Mucosa of descending colon (tissue), 3 donors: ENCODE data around the gene SH3GL2. TPM values are rescaled to one million over a fixed set of nuclear protein-coding genes. Genes with fewer than 3 reads are reported as not detected.

Experiments
- ATAC-seq: fragments of 200-7000 bp; cut with Tn5 transposase; one replicate; pipeline ENCODE4 v1.9.1; 2020; ENCODE audit warnings: mild to moderate bottlenecking, moderate library complexity
- DNase-seq, 3 donors: peaks; one replicate each; pipeline ENCODE4 v3.0.0-alpha.2; 2020
- H3K36me3 ChIP-seq: fragments of 200-600 bp; one replicate; pipeline ENCODE4 v1.8.0; 2021; ENCODE audit warnings: low read depth, mild to moderate bottlenecking
- H3K4me1 ChIP-seq: fragments of 200-600 bp; one replicate; pipeline ENCODE4 v1.8.0; 2021; ENCODE audit warnings: low read depth, mild to moderate bottlenecking
- H3K4me3 ChIP-seq: fragments of 200-600 bp; one replicate; pipeline ENCODE4 v1.8.0; 2021; ENCODE audit warnings: mild to moderate bottlenecking
- H3K9me3 ChIP-seq: fragments of 200-600 bp; one replicate; pipeline ENCODE4 v1.8.0; 2021; ENCODE audit warnings: mild to moderate bottlenecking
- CTCF ChIP-seq: fragments of 200-600 bp; IDR thresholded peaks from one replicate; pipeline ENCODE4 v1.8.0; 2022; ENCODE audit warnings: antibody characterized with exemption, mild to moderate bottlenecking
- intact Hi-C, 2 donors: fragments of 100-400 bp; cut with DNase I in 1 of 2; cut with micrococcal nuclease in 1 of 2; formaldehyde crosslinking; loops; one replicate each; pipeline versions ENCODE4 v1.11.0 to v1.11.1; 2022; cut with DNase I, micrococcal nuclease
- total RNA-seq, 3 donors: library from RNA; stranded (reverse); fragmentation: NEBNext Ultra II Directional in 2 of 3; extraction: Animal tissue kit (Norgen Biotek cat#: 25700) in 2 of 3; gene quantifications; one replicate each; pipeline versions ENCODE4 v1.2.1 to v1.2.4, GENCODE V29; 2021 to 2023
- donor health status: DM: no; HTN: no; CAD: no; lungs with moderate emphysema.
- donor health status: DM: no; HTN: no; CAD: no.
- donor health status: DM: no; HTN: yes; CAD: no.

Gene SH3GL2
- total RNA-seq, 3 donors from 2014 or later, result 0.38 to 0.73 (median 0.63) TPM

DNA sequence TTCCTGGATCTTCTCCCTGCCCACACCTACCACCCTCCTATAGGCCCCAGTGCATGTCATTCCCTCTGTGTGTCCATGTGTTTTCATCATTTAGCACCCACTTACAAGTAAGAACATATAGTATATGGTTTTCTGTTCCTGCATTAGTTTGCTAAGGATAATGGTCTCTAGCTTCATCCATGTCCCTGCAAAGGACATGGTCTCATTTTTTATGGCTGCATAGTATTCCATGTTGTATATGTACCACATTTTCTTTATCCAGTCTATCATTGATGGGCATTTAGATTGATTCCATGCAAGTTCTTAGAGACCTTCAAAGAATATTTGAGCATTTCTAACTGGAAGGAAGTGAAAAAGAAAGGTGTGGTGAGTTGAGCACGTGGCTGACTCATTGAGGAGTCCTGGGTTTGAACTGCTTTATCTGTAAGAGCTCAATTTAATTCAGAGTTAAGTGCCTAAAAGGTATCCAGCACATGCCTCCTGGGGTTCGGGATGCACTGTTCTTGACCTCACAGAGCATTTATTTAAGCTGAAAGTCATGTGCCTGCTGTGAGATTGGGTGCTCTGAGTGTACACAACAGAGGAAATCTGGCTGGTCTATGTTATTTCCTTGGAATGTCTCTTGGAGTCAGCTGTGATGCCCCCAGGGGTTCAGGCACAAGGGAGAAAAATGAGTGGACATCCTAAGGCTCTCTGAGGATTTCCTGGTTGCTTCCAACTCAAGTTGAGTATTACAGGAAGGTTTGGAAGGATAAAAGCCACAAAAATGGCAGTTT, 56.4 kb downstream of the SH3GL2 start:
- DNase-seq, result no peak
- Histone ChIP-seq H3K36me3 (no peaks in the 10 kb centered on the region), H3K4me1 (peaks cover 3% of the 10 kb centered on the region), H3K4me3 (no peak overlapping the region), H3K9me3 (no peaks in the 10 kb centered on the region)
- no peak for ATAC-seq
- no peak for TF ChIP-seq CTCF
- intact Hi-C loops, result no loop called here

DNA sequence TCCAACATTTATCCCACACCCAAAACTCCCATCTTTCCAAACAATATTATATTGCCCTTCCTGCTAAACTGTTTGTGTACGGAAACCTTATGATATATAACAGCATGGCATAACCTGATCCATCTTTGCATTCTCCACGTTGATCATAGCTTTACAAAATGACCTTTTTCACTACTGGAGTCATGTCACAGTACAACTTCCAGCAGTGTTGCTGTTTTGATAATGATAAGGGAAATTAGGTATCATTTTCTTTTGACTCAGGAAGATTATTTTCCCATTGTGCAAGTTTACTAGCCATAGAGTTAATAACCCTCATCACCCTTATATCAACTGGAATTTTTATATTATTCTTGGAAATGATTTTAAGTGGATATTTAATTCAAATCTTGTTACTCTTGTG, 57.5 kb downstream of the SH3GL2 start:
- intact Hi-C loops, result no loop called here
- ATAC-seq, result no peak
- TF ChIP-seq CTCF, result no peak

DNA sequence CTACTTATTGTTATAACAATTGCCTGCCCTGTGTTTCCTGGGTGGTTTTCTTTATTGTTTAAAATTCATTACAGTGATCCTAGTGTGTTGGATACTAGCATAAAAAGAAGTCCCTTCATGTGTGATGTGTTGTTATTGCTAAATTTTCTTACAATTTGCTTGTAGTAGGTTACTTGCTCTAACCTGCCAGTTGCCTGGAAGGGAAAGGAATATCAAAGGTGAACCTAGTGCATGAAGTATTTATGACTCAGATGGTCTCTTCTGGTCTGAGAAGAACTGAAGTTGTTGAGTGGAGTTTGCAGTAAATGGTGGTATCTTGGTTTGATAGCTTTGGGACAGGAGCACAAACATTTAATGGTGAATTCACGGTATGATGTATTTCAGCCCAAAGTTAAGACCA, 58.0 kb downstream of the SH3GL2 start:
- no peak for DNase-seq
- H3K4me1 ChIP-seq, result peaks cover 3% of the 10 kb centered on the region
- no peaks in the 10 kb centered on the region for H3K9me3 ChIP-seq
- H3K36me3 ChIP-seq, result no peaks in the 10 kb centered on the region
- ATAC-seq, result no peak
- intact Hi-C loops, result no loop called here
- no peak overlapping the region for H3K4me3 ChIP-seq
- TF ChIP-seq CTCF, result no peak

More for the DNA sequence above, 57.5 kb downstream of the SH3GL2 start:
- no peak overlapping the region for H3K4me3 ChIP-seq
- no peak for DNase-seq
- no peaks in the 10 kb centered on the region for H3K36me3 ChIP-seq
- H3K4me1 ChIP-seq, result peaks cover 3% of the 10 kb centered on the region
- H3K9me3 ChIP-seq, result no peaks in the 10 kb centered on the region

DNA sequence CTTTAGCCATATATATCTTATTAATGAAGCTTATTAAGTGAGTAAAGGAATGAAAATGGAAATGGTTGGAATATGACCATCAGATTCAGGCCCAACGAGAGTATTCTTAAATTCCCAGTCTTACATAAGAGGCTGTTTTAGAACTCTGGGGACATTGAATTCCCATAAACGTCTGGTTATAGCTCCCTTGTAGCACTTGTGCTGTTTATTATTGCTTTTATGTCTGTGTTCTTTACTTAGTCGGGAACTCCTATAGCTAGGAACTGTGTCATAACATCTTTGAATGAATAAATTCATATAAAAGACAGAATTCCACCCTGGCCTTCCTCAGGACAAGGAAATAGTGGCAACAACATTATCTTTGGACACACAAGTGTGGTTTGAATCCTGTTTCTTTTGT, 58.4 kb downstream of the SH3GL2 start:
- Histone ChIP-seq H3K36me3 (no peaks in the 10 kb centered on the region), H3K4me1 (peaks cover 3% of the 10 kb centered on the region), H3K4me3 (no peak overlapping the region), H3K9me3 (no peaks in the 10 kb centered on the region)
- TF ChIP-seq CTCF, result no peak
- ATAC-seq, result peak; percentile 70
- DNase-seq, result no peak
- intact Hi-C loops, result no loop called here

DNA sequence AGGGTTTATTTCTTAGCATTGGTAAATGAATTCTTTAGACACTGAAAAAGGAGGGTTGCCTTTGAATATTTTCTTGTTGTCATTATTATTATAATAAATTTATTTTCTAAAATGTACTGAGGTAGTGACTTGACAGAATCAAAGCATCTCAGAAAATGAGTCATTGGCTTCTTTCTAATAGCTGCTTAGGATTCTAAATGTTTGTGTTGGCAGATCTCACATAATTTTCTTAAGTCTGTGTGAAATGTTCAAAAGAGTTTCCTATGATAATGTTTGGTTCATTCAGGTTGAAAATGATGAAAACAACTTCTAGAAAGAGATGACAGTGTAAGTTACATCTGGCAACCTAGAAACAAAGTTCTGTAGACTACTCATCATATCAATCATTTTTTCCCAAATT, 69.7 kb downstream of the SH3GL2 start:
- H3K4me1 ChIP-seq, result no peaks in the 10 kb centered on the region
- DNase-seq (no peak), ATAC-seq (no peak)
- no peak overlapping the region for H3K4me3 ChIP-seq
- intact Hi-C loops, result no loop called here
- no peaks in the 10 kb centered on the region for H3K9me3 ChIP-seq
- no peak for TF ChIP-seq CTCF
- no peaks in the 10 kb centered on the region for H3K36me3 ChIP-seq

DNA sequence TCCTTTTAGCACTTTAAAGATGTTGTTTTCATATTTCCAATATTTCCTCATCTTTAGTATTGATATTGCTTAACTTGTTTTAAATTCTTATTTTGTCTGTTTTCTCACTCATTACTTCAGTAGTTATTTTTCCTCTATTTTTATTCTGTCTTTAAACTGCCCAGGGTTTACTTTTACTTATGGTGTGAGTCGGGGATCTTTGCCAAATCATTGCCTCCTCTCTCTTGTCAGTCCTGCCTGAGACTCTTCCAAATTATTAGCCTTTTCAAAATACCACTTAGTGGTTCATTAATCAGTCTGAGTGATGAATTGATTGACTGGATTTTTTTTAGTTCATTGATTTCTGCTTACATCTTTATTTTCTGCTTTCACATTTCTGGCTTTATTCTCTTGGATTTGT, 72.9 kb downstream of the SH3GL2 start:
- Histone ChIP-seq H3K4me3 (no peak overlapping the region), H3K36me3 (no peaks in the 10 kb centered on the region), H3K4me1 (no peaks in the 10 kb centered on the region), H3K9me3 (no peaks in the 10 kb centered on the region)
- intact Hi-C loops, result no loop called here
- no peak for ATAC-seq
- TF ChIP-seq CTCF, result no peak
- DNase-seq, result no peak
